HCT116 (cell line): Measurements from ENCODE around the gene ITPK1. TPM values are rescaled to one million over a fixed set of nuclear protein-coding genes. Genes with fewer than 3 reads are reported as not detected.

Experiments
- ATAC-seq: fragments of 200-7000 bp; cut with Tn5 transposase; 2 replicates; pipeline ENCODE4 v1.9.1; 2020; ENCODE audit warnings: mild to moderate bottlenecking, moderate library complexity
- BruUV-seq: library from RNA; stranded (reverse); fragments of 400-500 nt; replicated peaks from 2 replicates; lab custom pipeline; 2021; lab: Mats Ljungman, UMichigan
- CTCF ChIA-PET: fragments of 300-600 bp; sonication (Branson Sonifier 250); formaldehyde crosslinking; loops from one replicate; lab custom pipeline; 2021; ENCODE audit warnings: antibody characterized with exemption; lab: Charles Lee
- POLR2A ChIA-PET: fragments of 300-600, 350-600 bp; sonication (Branson Sonifier 250); formaldehyde crosslinking; loops from one replicate; lab custom pipeline; 2021; ENCODE audit warnings: antibody characterized with exemption; lab: Charles Lee
- RAD21 ChIA-PET, 2 experiments: fragments of 300-600 bp; sonication (Branson Sonifier 250); formaldehyde crosslinking; loops; one replicate each; lab custom pipeline; 2023; ENCODE audit warnings: low total read pairs in 2 of 2; ENCODE audit not compliant: uncharacterized antibody in 2 of 2, unreplicated experiment in 2 of 2, low non-redundant PET in 1 of 2; lab: Charles Lee
- DNase-seq: peaks from one replicate; pipeline ENCODE4 v3.0.0-alpha.2; 2010; ENCODE audit warnings: low read depth, low spot score
- H2AFZ ChIP-seq: fragments of 200-600 bp; shearing (Covaris generic), sonication (generic); 2 replicates; pipeline ENCODE4 v1.6.1; 2017; ENCODE audit warnings: low read depth, mixed run types, mixed read lengths, antibody characterized with exemption, low read length; ENCODE audit not compliant: poor library complexity, severe bottlenecking
- H3K27ac ChIP-seq: 2 replicates; pipeline ENCODE4 v1.5.1; 2012; ENCODE audit warnings: low read depth, low read length
- H3K27me3 ChIP-seq: fragments of 200-600 bp; sonication (generic); 2 replicates; pipeline ENCODE4 v1.6.1; 2016; ENCODE audit warnings: mixed run types, low read length, mixed read lengths; ENCODE audit not compliant: insufficient read depth
- H3K36me3 ChIP-seq, 2 experiments: fragments of 200-500 bp in 1 of 2; fragments of 200-600 bp in 1 of 2; sonication (Bioruptor generic) in 1 of 2; sonication (generic) in 1 of 2; 2 replicates each; pipeline versions ENCODE4 v1.5.1 to v1.6.1; 2014 to 2016; ENCODE audit warnings: low read length in 2 of 2, inconsistent platforms in 1 of 2, mixed read lengths in 1 of 2, mixed run types in 1 of 2; ENCODE audit not compliant: insufficient read depth in 2 of 2, control insufficient read depth in 1 of 2
- H3K4me1 ChIP-seq, 2 experiments: fragments of 200-600 bp in 1 of 2; sonication (generic) in 1 of 2; 2 replicates each; pipeline versions ENCODE4 v1.5.1 to v1.6.1; 2012 to 2017; ENCODE audit warnings: low read length in 2 of 2, inconsistent platforms in 1 of 2, mild to moderate bottlenecking in 1 of 2, mixed read lengths in 1 of 2, mixed run types in 1 of 2, moderate library complexity in 1 of 2; ENCODE audit not compliant: insufficient read depth in 2 of 2, control insufficient read depth in 1 of 2
- H3K4me2 ChIP-seq: fragments of 200-600 bp; sonication (generic); 2 replicates; pipeline ENCODE4 v1.6.1; 2017; ENCODE audit warnings: mixed run types, low read length, mixed read lengths
- H3K4me3 ChIP-seq, 2 experiments: fragments of 200-600 bp in 1 of 2; sonication (generic) in 1 of 2; replicated peaks in 1 of 2; 2 replicates each; pipeline ENCODE4 v1.5.1; 2011 to 2016; ENCODE audit warnings: low read length in 2 of 2, control low read depth in 1 of 2, low read depth in 1 of 2, mild to moderate bottlenecking in 1 of 2, mixed read lengths in 1 of 2, mixed run types in 1 of 2
- H3K79me2 ChIP-seq: fragments of 200-600 bp; sonication (generic); 2 replicates; pipeline ENCODE4 v1.6.1; 2017; ENCODE audit warnings: mild to moderate bottlenecking, mixed run types, low read length, moderate library complexity, mixed read lengths; ENCODE audit not compliant: insufficient read depth
- H3K9ac ChIP-seq: fragments of 200-600 bp; sonication (generic); 2 replicates; pipeline ENCODE4 v1.6.1; 2016; ENCODE audit warnings: low read length, mixed read lengths
- H3K9me2 ChIP-seq: fragments of 200-600 bp; sonication (generic), shearing (Covaris generic); 2 replicates; pipeline ENCODE4 v1.6.1; 2017; ENCODE audit warnings: mixed run types, mild to moderate bottlenecking, moderate library complexity; ENCODE audit not compliant: insufficient read depth
- H3K9me3 ChIP-seq, 2 experiments: fragments of 200-500 bp in 1 of 2; fragments of 200-600 bp in 1 of 2; sonication (Bioruptor generic) in 1 of 2; sonication (generic) in 1 of 2; 2 replicates each; pipeline ENCODE4 v1.6.1; 2014 to 2017; ENCODE audit warnings: low read length in 2 of 2, mixed read lengths in 2 of 2, inconsistent platforms in 1 of 2, low read depth in 1 of 2, mild to moderate bottlenecking in 1 of 2, mixed run types in 1 of 2, moderate library complexity in 1 of 2; ENCODE audit not compliant: control insufficient read depth in 1 of 2, insufficient read depth in 1 of 2
- H4K20me1 ChIP-seq: fragments of 200-600 bp; sonication (generic), shearing (Covaris generic); 2 replicates; pipeline ENCODE4 v1.6.1; 2017; ENCODE audit warnings: mixed run types, mild to moderate bottlenecking, moderate library complexity; ENCODE audit not compliant: insufficient read depth
- ATF3 ChIP-seq: IDR thresholded peaks from 2 replicates; pipeline ENCODE4 v1.6.1; 2012
- CBX3 ChIP-seq: IDR thresholded peaks from 2 replicates; pipeline ENCODE4 v1.6.1; 2012; ENCODE audit warnings: low read depth
- CEBPB ChIP-seq: IDR thresholded peaks from 2 replicates; pipeline ENCODE4 v1.6.1; 2012; ENCODE audit warnings: low read depth
- ELF1 ChIP-seq: IDR thresholded peaks from 2 replicates; pipeline ENCODE4 v1.6.1; 2012; ENCODE audit warnings: low read depth, borderline replicate concordance
- FOSL1 ChIP-seq: IDR thresholded peaks from 2 replicates; pipeline ENCODE4 v1.6.1; 2012; ENCODE audit warnings: low read depth
- REST ChIP-seq: IDR thresholded peaks from 2 replicates; pipeline ENCODE4 v1.6.1; 2012; ENCODE audit warnings: low read depth
- SRF ChIP-seq: IDR thresholded peaks from 2 replicates; pipeline ENCODE4 v1.6.1; 2012; ENCODE audit warnings: low read depth
- YY1 ChIP-seq: IDR thresholded peaks from 2 replicates; pipeline ENCODE4 v1.6.1; 2011; ENCODE audit warnings: low read length, low read depth, moderate library complexity, mild to moderate bottlenecking; ENCODE audit not compliant: insufficient replicate concordance; ENCODE audit errors: extremely low read depth
- ZFX ChIP-seq: fragments of 450-650 bp; IDR thresholded peaks from 2 replicates; pipeline ENCODE4 v1.6.1; 2017
- intact Hi-C: fragments of 100-400 bp; cut with micrococcal nuclease; formaldehyde crosslinking; loops from 2 replicates; pipeline ENCODE4 v1.10.0; 2022
- total RNA-seq: library from RNA; stranded (reverse); gene quantifications from one replicate; pipeline ENCODE4 v1.2.1, GENCODE V29; 2021; ENCODE audit not compliant: unreplicated experiment

Gene ITPK1
- total RNA-seq, 1 experiment from 2014 or later = 70.2 TPM

- CTCF ChIA-PET = interaction anchor here (0.6 kb wide), 1 partner anchor 92 kb away, joined by 3 read pairs; no protein-coding TSS in a partner anchor
- no peak for ATAC-seq
Measured at GRCh38 chr14:92943855-92944570, 171.7 kb downstream of the ITPK1 start.

More at GRCh38 chr14:92943855-92944570, 171.7 kb downstream of the ITPK1 start:
- Histone ChIP-seq H3K4me1 (peaks cover 11 to 18% of the 10 kb centered on the region in 2 experiments), H3K79me2 (no peaks in the 10 kb centered on the region), H3K4me3 (no peak overlapping the region), H3K36me3 (no peaks in the 10 kb centered on the region; a peak in 1 of 4 replicates), H3K9me3 (no peaks in the 10 kb centered on the region), H3K9ac (no peak overlapping the region), H3K4me2 (no peak overlapping the region), H3K27ac (no peak overlapping the region), H2AFZ (no peak overlapping the region), H4K20me1 (no peaks in the 10 kb centered on the region), H3K9me2 (no peaks in the 10 kb centered on the region), H3K27me3 (no peaks in the 10 kb centered on the region)
- POLR2A ChIA-PET = no interaction called here
- RAD21 ChIA-PET = no interaction called here
- intact Hi-C loops = no loop called here
- TF ChIP-seq ZFX (no peak), CEBPB (no peak), FOSL1 (no peak), SRF (no peak), ATF3 (no peak), YY1 (no peak), REST (no peak), CBX3 (no peak), ELF1 (no peak)
- BruUV-seq = no TSS peak
- DNase-seq = no peak
